ENCODE results near the gene NKG7. TPM values are rescaled to one million over a fixed set of nuclear protein-coding genes. Genes with fewer than 3 reads are reported as not detected.

Gene NKG7
- total RNA-seq, 1 donor, result not detected

GRCh38 chr19:51356159-51356801 is 16.2 kb downstream of the NKG7 start:
- Histone ChIP-seq H3K4me2 (ENCODE audit: insufficient read depth, low read length) (no peak overlapping the region), H2AFZ (ENCODE audit: low read length) (no peak overlapping the region), H3K4me3 (ENCODE audit: insufficient read depth, low read length) (no peak overlapping the region), H3K36me3 (ENCODE audit: insufficient read depth, low read length) (peaks cover 15% of the 10 kb centered on the region), H4K20me1 (ENCODE audit: insufficient read depth, low read length) (peaks cover 14% of the 10 kb centered on the region), H3K9me3 (ENCODE audit: low read depth, low read length) (no peaks in the 10 kb centered on the region), H3K4me1 (ENCODE audit: insufficient read depth, low read length) (peaks cover 12% of the 10 kb centered on the region), H3K27me3 (ENCODE audit: insufficient read depth, low read length) (no peaks in the 10 kb centered on the region), H3K27ac (ENCODE audit: low read depth, low read length) (no peak overlapping the region), H3K79me2 (ENCODE audit: insufficient read depth, low read length) (peaks cover 28% of the 10 kb centered on the region)
- TF ChIP-seq, protein P1, sequence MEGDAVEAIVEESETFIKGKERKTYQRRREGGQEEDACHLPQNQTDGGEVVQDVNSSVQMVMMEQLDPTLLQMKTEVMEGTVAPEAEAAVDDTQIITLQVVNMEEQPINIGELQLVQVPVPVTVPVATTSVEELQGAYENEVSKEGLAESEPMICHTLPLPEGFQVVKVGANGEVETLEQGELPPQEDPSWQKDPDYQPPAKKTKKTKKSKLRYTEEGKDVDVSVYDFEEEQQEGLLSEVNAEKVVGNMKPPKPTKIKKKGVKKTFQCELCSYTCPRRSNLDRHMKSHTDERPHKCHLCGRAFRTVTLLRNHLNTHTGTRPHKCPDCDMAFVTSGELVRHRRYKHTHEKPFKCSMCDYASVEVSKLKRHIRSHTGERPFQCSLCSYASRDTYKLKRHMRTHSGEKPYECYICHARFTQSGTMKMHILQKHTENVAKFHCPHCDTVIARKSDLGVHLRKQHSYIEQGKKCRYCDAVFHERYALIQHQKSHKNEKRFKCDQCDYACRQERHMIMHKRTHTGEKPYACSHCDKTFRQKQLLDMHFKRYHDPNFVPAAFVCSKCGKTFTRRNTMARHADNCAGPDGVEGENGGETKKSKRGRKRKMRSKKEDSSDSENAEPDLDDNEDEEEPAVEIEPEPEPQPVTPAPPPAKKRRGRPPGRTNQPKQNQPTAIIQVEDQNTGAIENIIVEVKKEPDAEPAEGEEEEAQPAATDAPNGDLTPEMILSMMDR (IDR thresholded peaks at IDR 0.05; ENCODE audit: extremely low read depth, low read depth, low read length), result no peak
- peak; percentile 30 for DNase-seq (ENCODE audit: insufficient read length, low spot score, missing footprints)

GRCh38 chr19:51354742-51355148 is 17.7 kb downstream of the NKG7 start:
- Histone ChIP-seq H3K4me2 (ENCODE audit: insufficient read depth, low read length) (no peak overlapping the region), H3K4me3 (ENCODE audit: insufficient read depth, low read length) (no peak overlapping the region), H3K36me3 (ENCODE audit: insufficient read depth, low read length) (peaks cover 20% of the 10 kb centered on the region), H3K4me1 (ENCODE audit: insufficient read depth, low read length) (peaks cover 14% of the 10 kb centered on the region), H2AFZ (ENCODE audit: low read length) (no peak overlapping the region), H3K9me3 (ENCODE audit: low read depth, low read length) (no peaks in the 10 kb centered on the region), H3K27ac (ENCODE audit: low read depth, low read length) (no peak overlapping the region), H3K79me2 (ENCODE audit: insufficient read depth, low read length) (peaks cover 22% of the 10 kb centered on the region), H3K27me3 (ENCODE audit: insufficient read depth, low read length) (no peaks in the 10 kb centered on the region), H4K20me1 (ENCODE audit: insufficient read depth, low read length) (peaks cover 14% of the 10 kb centered on the region)
- TF ChIP-seq, protein P1 (IDR thresholded peaks at IDR 0.05; ENCODE audit: extremely low read depth, low read depth, low read length), result no peak
- DNase-seq (ENCODE audit: insufficient read length, low spot score, missing footprints), result no peak

DNA sequence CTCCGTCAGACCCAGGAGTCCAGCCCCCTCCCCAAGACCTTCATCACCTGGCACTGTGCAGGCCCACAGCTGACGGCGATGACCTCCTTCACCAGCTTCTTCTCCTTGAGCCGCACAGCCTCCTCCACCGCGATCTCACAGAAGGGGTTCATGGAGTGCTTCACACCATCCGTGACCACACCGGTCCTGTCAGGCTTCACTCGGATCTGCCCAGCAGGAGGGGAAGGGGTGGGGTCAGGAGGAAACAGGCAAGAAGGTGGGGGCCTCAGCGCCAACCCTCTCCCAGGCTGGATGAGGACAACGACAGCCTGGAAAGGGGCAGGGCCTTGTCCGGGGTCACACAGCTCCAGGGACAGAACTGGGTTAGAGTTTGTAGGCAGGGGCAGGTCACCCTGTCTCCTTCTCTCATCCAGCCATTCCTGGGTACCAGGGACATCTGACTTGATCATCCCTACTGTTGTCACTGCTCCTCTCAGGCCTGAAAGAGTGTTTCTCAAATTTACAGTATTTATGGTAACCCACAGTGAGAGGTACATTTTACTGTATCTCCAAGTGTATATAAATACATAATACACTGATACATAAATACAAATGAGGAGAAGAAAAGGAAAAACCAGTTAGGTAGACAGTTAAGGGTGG is 18.2 kb downstream of the NKG7 start:
- Histone ChIP-seq H3K4me1 (ENCODE audit: insufficient read depth, low read length) (peaks cover 9% of the 10 kb centered on the region), H4K20me1 (ENCODE audit: insufficient read depth, low read length) (peaks cover 14% of the 10 kb centered on the region), H3K27ac (ENCODE audit: low read depth, low read length) (no peak overlapping the region), H3K4me2 (ENCODE audit: insufficient read depth, low read length) (no peak overlapping the region), H3K4me3 (ENCODE audit: insufficient read depth, low read length) (no peak overlapping the region), H3K27me3 (ENCODE audit: insufficient read depth, low read length) (no peaks in the 10 kb centered on the region), H3K9me3 (ENCODE audit: low read depth, low read length) (no peaks in the 10 kb centered on the region), H3K36me3 (ENCODE audit: insufficient read depth, low read length) (peaks cover 22% of the 10 kb centered on the region), H2AFZ (ENCODE audit: low read length) (no peak overlapping the region), H3K79me2 (ENCODE audit: insufficient read depth, low read length) (peaks cover 22% of the 10 kb centered on the region)
- TF ChIP-seq, protein P1 (IDR thresholded peaks at IDR 0.05; ENCODE audit: extremely low read depth, low read depth, low read length), result no peak
- peak; percentile 19 for DNase-seq (ENCODE audit: insufficient read length, low spot score, missing footprints)

DNA sequence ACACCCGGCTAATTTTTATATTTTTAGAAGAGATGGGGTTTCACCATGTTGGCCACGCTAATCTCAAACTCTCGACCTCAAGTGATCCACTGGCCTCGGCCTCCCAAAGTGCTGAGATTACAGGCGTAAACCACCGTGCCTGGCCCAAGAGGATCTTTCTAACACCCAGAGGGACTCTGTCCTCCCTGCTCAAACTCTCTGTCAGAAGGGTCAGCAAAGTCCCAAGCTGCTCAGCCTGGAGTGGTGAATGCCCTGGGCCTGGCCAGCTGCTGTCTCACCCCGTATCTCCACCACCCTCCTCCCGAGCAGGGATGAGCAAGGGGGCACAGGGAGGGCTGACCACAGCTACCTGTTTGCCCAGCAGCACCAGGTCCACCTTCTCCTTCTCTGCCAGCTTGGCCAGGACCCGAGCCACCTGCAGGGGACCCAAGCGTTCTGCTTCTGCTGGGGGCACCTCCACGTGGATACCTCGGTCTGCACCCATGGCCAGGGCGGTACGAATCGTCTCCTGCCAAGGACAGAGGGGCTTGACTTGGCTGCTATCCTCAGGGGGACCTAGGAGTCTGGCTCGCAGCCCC is 19.6 kb downstream of the NKG7 start:
- Histone ChIP-seq H4K20me1 (ENCODE audit: insufficient read depth, low read length) (peaks cover 14% of the 10 kb centered on the region), H3K27me3 (ENCODE audit: insufficient read depth, low read length) (no peaks in the 10 kb centered on the region), H3K4me2 (ENCODE audit: insufficient read depth, low read length) (no peak overlapping the region), H3K79me2 (ENCODE audit: insufficient read depth, low read length) (peaks cover 19% of the 10 kb centered on the region), H3K36me3 (ENCODE audit: insufficient read depth, low read length) (peaks cover 29% of the 10 kb centered on the region), H3K9me3 (ENCODE audit: low read depth, low read length) (no peaks in the 10 kb centered on the region), H2AFZ (ENCODE audit: low read length) (no peak overlapping the region), H3K4me3 (ENCODE audit: insufficient read depth, low read length) (no peak overlapping the region), H3K4me1 (ENCODE audit: insufficient read depth, low read length) (peaks cover 4% of the 10 kb centered on the region), H3K27ac (ENCODE audit: low read depth, low read length) (no peak overlapping the region)
- TF ChIP-seq, protein P1 (IDR thresholded peaks at IDR 0.05; ENCODE audit: extremely low read depth, low read depth, low read length), result no peak
- DNase-seq (ENCODE audit: insufficient read length, low spot score, missing footprints), result peak; percentile 22
